Activated T-cell treated with anti-CD3 and anti-CD28 coated beads, Interleukin-2, amount 50 U/mL, for 48 hours (primary cell): ENCODE results near the gene NKG7.

ENCODE experiments used
- DNase-seq, 2 experiments: peaks; one replicate each; pipeline ENCODE4 v3.0.0-alpha.2; 2020

The NKG7 gene

DNA sequence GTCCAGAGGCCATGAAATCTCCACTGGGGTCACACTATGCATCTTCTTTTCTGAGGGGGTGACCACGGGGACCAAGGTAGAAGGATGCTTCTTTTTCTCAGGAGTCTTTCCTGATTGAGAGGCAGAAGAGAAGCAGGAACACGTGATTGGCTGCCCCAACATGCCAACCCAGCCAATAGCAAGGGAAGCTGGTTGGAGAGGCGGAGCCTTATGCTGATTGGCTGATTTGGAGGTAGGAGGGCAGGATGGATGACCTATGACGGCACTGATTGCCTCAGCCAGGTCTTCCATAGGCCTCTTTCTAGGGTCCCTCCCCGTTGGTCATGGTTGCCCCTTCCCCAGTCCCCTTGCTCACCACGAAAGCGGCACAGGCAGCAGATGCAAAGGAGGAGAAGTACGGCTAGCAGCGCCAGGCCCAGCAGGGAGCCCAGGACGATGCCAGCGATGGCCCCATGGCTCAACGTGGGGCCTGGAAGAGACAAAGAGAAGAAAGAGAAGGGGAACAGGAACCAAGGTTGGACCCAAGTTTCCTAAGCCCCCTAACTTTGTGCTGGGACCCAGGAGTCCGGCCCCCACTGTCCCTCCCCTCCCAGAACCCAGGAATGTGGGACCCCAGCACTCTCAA is 38.5 kb downstream of the NKG7 start:
- DNase-seq: peak in 1 of 2 experiments; percentile 40

DNA sequence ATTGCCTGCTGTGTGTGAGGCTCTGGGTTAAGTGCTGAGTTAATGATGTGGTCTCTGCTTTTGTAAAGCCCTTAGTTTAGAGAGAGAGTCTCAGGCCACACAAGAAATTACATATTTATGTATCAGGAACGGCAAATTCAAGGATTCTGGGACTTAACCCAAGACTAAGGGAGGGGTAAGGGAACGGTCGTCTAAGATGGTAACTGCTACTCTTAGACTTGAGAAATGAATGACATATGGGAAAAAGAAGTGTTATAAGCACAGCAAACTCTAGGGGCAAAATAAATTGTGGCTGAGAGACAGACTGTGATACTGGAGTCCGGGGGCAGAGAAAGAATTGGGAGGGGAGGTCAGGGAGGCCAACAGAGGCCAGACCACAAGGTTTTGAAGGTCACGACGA is 40.7 kb downstream of the NKG7 start:
- DNase-seq: no peak

GRCh38 chr19:51331193-51331592 is 41.3 kb downstream of the NKG7 start:
- DNase-seq: no peak

DNA sequence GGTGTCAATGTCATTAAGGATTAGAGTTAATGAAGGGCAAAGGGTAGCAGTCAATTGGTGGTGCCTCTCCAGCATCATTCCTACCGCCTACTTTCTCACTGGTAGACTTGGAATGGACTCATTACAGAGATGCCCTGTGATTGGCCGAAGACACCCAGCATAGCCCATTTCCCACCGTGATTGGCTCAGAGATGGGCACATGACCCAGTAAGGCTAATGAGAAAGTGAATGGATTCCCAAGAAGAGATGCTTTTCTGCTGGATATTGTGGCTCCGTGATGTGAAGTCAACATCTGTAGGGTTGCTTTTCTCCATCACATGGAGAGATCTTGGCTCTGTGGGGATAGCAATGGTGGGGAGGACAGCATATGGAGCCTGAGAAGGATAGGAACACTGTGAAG is 42.1 kb downstream of the NKG7 start:
- no peak for DNase-seq

DNA sequence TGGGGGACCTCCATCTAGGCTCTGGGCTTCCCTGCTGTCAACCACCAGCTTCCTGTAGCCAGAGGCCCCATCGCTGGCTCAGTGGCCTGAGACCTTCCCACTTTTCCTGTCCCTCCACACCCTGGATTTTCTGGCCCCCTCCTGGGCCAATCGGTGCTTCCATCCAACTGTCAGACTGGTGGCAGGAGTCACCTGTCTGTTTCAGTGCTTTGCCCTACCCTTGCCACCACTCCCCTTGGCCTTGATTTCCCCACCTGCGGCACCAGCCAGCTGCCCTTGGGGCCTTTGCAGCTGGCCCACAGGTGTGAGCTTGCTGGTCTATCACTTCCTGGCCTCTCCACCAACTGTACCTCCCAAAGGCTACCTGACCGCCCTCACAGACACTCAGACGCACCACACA is 43.0 kb downstream of the NKG7 start:
- DNase-seq: no peak

DNA sequence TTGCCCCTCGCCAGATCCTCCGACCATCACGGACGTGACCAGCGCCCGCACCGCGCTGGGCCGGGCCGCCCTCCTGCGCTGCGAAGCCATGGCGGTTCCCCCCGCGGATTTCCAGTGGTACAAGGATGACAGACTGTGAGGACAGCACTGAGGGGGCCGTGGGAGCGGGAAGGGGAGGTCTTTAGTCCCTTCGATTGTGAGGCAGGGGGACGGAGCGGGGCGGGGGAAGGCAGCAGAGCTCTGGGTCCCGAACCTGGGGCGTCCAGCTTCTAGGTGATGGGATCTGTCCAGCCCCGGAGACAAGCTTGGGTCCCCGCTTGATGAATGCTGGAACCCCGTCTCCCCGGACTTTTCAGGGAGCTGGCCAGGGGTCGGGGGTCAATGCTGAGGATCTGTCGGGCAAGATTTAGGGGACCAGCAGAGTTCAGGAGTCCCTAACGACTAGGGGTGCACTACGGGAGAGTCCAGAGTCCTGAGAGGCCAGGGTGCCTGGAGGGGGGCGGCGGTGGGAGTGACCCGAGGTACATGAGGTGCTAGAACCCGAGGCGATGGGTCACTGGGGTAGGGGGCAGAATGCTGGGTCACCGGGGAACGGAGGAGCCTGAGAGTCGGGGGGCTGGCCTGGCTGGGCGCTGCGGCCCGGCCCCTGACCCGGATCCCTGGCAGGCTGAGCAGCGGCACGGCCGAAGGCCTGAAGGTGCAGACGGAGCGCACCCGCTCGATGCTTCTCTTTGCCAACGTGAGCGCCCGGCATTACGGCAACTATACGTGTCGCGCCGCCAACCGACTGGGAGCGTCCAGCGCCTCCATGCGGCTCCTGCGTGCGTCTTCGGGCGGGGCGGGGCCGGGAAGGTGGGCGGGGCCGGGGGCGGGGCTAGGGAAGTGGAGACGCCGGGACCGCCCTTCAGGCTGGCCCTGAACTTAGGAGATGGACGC is 45.1 kb downstream of the NKG7 start:
- DNase-seq: peak; percentile 75 to 81

GRCh38 chr19:51326216-51327065 is 46.0 kb downstream of the NKG7 start:
- DNase-seq: no peak

- peak in 1 of 2 experiments; percentile 37 for DNase-seq
Observed at GRCh38 chr19:51325161-51325976, 47.1 kb downstream of the NKG7 start.

GRCh38 chr19:51324167-51324481 is 48.3 kb downstream of the NKG7 start:
- DNase-seq: no peak

DNA sequence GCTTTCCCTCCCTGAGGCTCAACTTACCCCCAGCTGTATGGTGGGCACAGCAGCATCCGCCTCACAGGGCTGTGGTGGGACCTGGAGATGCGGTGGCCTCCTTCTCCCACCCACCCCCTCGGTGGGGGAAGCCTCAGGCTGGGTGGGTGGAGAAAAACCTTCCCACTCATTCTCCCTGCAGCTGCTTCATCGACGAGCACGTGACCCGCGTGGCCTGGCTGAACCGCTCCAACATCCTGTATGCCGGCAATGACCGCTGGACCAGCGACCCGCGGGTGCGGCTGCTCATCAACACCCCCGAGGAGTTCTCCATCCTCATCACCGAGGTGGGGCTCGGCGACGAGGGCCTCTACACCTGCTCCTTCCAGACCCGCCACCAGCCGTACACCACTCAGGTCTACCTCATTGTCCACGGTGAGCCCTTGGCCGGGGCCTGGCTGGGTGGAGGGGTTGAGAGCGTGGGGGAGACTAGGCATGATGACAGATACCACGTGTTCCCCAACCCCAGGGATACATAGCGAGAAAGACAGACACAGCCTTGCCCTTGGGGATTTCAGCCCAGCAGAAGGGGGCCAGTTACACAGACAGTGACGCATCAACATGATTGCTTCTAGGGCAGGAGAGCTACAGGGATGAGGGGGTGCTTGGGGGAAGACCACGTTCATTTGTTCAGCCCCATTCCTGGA is 48.8 kb downstream of the NKG7 start:
- DNase-seq: no peak

- no peak for DNase-seq
Observed at GRCh38 chr19:51321799-51322198, 50.7 kb downstream of the NKG7 start.
